Thyroid gland (tissue), 4 donors: ENCODE data around the gene RDX. TPM values are rescaled to one million over a fixed set of nuclear protein-coding genes. Genes with fewer than 3 reads are reported as not detected.

Source experiments
- DNase-seq, 2 donors: peaks; one replicate each; pipeline ENCODE4 v3.0.0-alpha.2; 2019
- H3K27ac ChIP-seq, 3 donors: fragments of 200-600 bp; sonication (generic); 1 replicate in 2 of 3; 2 replicates in 1 of 3; pipeline ENCODE4 v1.5.1; 2016 to 2019; ENCODE audit warnings: mild to moderate bottlenecking in 1 of 3, moderate library complexity in 1 of 3
- H3K27me3 ChIP-seq: fragments of 200-600 bp; sonication (generic); one replicate; pipeline ENCODE4 v1.5.1; 2019
- H3K36me3 ChIP-seq, 2 donors: fragments of 200-600 bp; sonication (generic); one replicate each; pipeline ENCODE4 v1.5.1; 2016 to 2019
- H3K4me1 ChIP-seq, 2 donors: fragments of 200-600 bp; sonication (generic); one replicate each; pipeline ENCODE4 v1.5.1; 2017 to 2019
- H3K4me3 ChIP-seq, 3 donors: fragments of 200-600 bp; sonication (generic); replicated peaks in 1 of 3; 1 replicate in 2 of 3; 2 replicates in 1 of 3; pipeline ENCODE4 v1.5.1; 2016; ENCODE audit warnings: mild to moderate bottlenecking in 1 of 3
- H3K9me3 ChIP-seq: fragments of 200-600 bp; sonication (generic); one replicate; pipeline ENCODE4 v1.5.1; 2017
- CTCF ChIP-seq, 6 experiments: fragments of 200-600 bp in 3 of 6; fragments of 450-650 bp in 3 of 6; sonication (generic) in 3 of 6; IDR thresholded peaks; one replicate each; pipeline ENCODE4 v1.5.1; 2016 to 2019; ENCODE audit warnings: antibody characterized with exemption in 6 of 6, mild to moderate bottlenecking in 2 of 6, inconsistent platforms in 1 of 6, moderate library complexity in 1 of 6
- POLR2A ChIP-seq, 2 donors: fragments of 450-650 bp; IDR thresholded peaks; one replicate each; pipeline ENCODE4 v1.6.1; 2017; ENCODE audit warnings: antibody characterized with exemption in 2 of 2, mild to moderate bottlenecking in 2 of 2, moderate library complexity in 1 of 2
- WGBS, 2 donors: methylation state at CpG; one replicate each; pipeline ENCODE4 v1.1.5; 2017; 5-methylcytosine and 5-hydroxymethylcytosine counted together
- intact Hi-C: fragments of 100-400 bp; cut with DNase I; formaldehyde crosslinking; loops from one replicate; pipeline ENCODE4 v1.15.1; 2023
- total RNA-seq, 4 donors: library from RNA; depleted of rRNA; stranded (reverse); fragments of >200 nt; gene quantifications; one replicate each; pipeline ENCODE4 v1.2.3, GENCODE V29; 2016

Gene RDX
- total RNA-seq, 4 donors from 2014 or later = 83.2 to 138 (median 107) TPM

GRCh38 chr11:110160016-110160415 is 136.4 kb downstream of the RDX start:
- no peak for DNase-seq
- Histone ChIP-seq H3K36me3 (peaks cover 14 to 16% of the 10 kb centered on the region in 2 donors), H3K4me3 (no peak overlapping the region), H3K27me3 (no peaks in the 10 kb centered on the region), H3K4me1 (peaks cover 0 to 4% of the 10 kb centered on the region in 2 donors), H3K27ac (no peak overlapping the region), H3K9me3 (no peaks in the 10 kb centered on the region)
- intact Hi-C loops = no loop called here
- no peak for TF ChIP-seq CTCF (IDR thresholded peaks at IDR 0.05)
- TF ChIP-seq POLR2A (IDR thresholded peaks at IDR 0.05) = no peak
- 95% methylated on average over 3 of the region's 3 CpGs for WGBS, 2 donors

GRCh38 chr11:110159476-110159875 is 136.9 kb downstream of the RDX start:
- H3K36me3 ChIP-seq = peaks cover 9 to 15% of the 10 kb centered on the region in 2 donors
- peaks cover 0 to 4% of the 10 kb centered on the region in 2 donors for H3K4me1 ChIP-seq
- no peak overlapping the region for H3K27ac ChIP-seq
- no peak for DNase-seq
- WGBS, 2 donors = 85 to 100% methylated on average over 1 of the region's 1 CpG
- intact Hi-C loops = no loop called here
- no peak overlapping the region for H3K4me3 ChIP-seq
- TF ChIP-seq POLR2A (IDR thresholded peaks at IDR 0.05) (no peak), CTCF (IDR thresholded peaks at IDR 0.05) (no peak)
- no peaks in the 10 kb centered on the region for H3K9me3 ChIP-seq
- H3K27me3 ChIP-seq = no peaks in the 10 kb centered on the region

GRCh38 chr11:110158317-110159200 is 137.9 kb downstream of the RDX start:
- WGBS, 2 donors = 57% methylated on average over 9 of the region's 9 CpGs
- Histone ChIP-seq H3K36me3 (peaks cover 7 to 12% of the 10 kb centered on the region in 2 donors), H3K9me3 (no peaks in the 10 kb centered on the region), H3K27me3 (no peaks in the 10 kb centered on the region), H3K4me1 (peaks cover 0 to 4% of the 10 kb centered on the region in 2 donors), H3K27ac (peak overlapping the region; percentile 14 to 47 (median 42)), H3K4me3 (no peak overlapping the region)
- peak; percentile 71 to 77 for DNase-seq
- intact Hi-C loops = no loop called here
- TF ChIP-seq CTCF (IDR thresholded peaks at IDR 0.05) (no peak), POLR2A (IDR thresholded peaks at IDR 0.05) (no peak)

- DNase-seq = no peak
- no peak overlapping the region for H3K4me3 ChIP-seq
- TF ChIP-seq POLR2A (IDR thresholded peaks at IDR 0.05) = no peak
- no peak for TF ChIP-seq CTCF (IDR thresholded peaks at IDR 0.05)
- intact Hi-C loops = no loop called here
- WGBS, 2 donors = 82 to 95% methylated on average over 4 of the region's 4 CpGs
- peaks cover 7 to 12% of the 10 kb centered on the region in 2 donors for H3K36me3 ChIP-seq
- no peaks in the 10 kb centered on the region for H3K27me3 ChIP-seq
- H3K27ac ChIP-seq = no peak overlapping the region
- H3K4me1 ChIP-seq = peaks cover 8 to 15% of the 10 kb centered on the region in 2 donors
- H3K9me3 ChIP-seq = no peaks in the 10 kb centered on the region
Measured at GRCh38 chr11:110156503-110156902, 139.9 kb downstream of the RDX start.

- no peaks in the 10 kb centered on the region for H3K9me3 ChIP-seq
- H3K4me3 ChIP-seq = no peak overlapping the region
- TF ChIP-seq CTCF (IDR thresholded peaks at IDR 0.05) (no peak), POLR2A (IDR thresholded peaks at IDR 0.05) (no peak)
- intact Hi-C loops = no loop called here
- no peaks in the 10 kb centered on the region for H3K36me3 ChIP-seq
- no peak overlapping the region for H3K27ac ChIP-seq
- no peaks in the 10 kb centered on the region for H3K27me3 ChIP-seq
- peaks cover 8 to 20% of the 10 kb centered on the region in 2 donors for H3K4me1 ChIP-seq
- no peak for DNase-seq
Measured at GRCh38 chr11:110153474-110153873, 142.9 kb downstream of the RDX start.
